ENCODE results near the gene RADIL. TPM values are rescaled to one million over a fixed set of nuclear protein-coding genes. Genes with fewer than 3 reads are reported as not detected.
A peak's percentile ranks its signal among the peaks of the same experiment; 100 is the strongest.

Gene RADIL, protein sequence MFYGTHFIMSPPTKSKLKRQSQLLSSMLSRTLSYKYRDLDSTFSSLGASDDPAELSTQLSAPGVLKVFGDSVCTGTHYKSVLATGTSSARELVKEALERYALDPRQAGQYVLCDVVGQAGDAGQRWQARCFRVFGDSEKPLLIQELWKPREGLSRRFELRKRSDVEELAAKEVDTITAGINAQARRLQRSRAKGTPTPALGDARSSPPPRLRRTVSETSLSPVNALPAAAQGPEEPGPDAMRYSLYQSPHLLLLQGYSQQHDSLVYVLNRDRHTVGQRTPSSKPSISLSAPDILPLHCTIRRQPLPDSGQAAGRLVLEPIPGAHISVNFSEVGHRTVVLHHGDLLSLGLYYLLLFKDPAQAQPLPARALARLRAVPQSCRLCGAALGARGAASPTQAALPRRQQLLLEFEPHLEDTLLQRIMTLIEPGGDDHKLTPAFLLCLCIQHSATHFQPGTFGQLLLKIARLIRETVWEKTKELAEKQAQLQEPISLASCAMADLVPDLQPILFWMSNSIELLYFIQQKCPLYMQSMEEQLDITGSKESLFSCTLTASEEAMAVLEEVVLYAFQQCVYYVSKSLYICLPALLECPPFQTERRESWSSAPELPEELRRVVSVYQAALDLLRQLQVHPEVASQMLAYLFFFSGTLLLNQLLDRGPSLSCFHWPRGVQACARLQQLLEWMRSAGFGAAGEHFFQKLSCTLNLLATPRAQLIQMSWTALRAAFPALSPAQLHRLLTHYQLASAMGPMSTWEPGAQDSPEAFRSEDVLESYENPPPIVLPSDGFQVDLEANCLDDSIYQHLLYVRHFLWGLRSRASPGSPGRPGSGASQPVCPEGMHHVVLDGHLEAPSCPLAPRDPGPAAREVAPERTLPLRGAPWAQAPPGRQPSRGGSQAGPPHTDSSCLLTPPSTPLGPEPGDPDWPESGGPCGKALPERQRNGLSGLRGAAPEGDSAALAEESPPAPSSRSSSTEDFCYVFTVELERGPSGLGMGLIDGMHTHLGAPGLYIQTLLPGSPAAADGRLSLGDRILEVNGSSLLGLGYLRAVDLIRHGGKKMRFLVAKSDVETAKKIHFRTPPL
- total RNA-seq (2012; rRNA removed): 1.3 and 2.3 TPM in 2 replicates

DNA sequence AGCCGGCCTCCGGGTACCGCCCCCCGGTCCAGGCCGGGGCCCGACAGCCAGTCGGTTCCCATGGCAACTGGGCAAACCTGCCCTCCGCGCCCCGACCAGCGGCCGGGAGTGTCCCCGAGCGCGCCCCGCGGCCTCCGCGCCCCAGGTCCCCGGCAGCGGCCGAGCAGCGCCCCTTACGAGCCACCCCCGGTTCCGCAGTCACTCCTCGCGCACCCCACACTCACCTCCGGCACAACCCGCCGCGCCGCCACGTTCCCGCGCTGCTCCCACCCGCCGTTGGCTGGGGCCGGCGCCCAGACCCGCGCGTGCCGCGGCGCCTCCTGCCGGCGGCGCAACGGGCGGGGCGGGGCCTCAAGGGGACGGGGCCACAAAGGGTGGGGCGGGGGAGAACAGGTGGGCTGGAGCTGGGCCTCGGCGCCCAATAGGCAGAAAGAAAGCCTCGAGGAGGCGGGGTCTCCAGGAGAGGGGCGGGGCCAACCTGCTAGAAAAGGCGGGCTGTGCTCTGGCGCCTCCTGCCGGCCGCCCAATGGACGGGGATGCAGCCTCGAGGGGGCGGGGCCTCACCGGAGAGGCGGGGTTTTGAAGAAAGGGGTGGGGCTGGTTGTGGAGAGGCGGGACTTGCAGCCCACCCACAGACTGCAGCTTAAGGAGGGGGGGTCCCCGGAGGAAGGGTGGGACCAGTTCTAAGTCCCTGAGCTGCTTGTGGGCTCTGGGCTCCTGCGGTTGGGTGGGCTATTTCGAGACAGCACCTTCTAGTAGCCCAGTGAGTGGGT, at the start of gene RADIL:
RADIL (minus strand) TSS at position 345 of the 773 bp plus-strand sequence. CDS start 5,577 bp downstream, outside the sequence.
- H3K4me2 ChIP-seq (ENCODE audit: low read length): peak within 1 kb of the TSS; percentile 90
- no peaks in the 10 kb centered on the region for H3K9me3 ChIP-seq (replicated peaks; ENCODE audit: low read length)
- H3K9ac ChIP-seq (ENCODE audit: low read depth, low read length): peak within 1 kb of the TSS; percentile 63
- H3K4me1 ChIP-seq (ENCODE audit: control insufficient read depth, insufficient read depth, low read length): peaks cover 27% of the 10 kb centered on the region
- H3K27me3 ChIP-seq (ENCODE audit: control insufficient read depth, insufficient read depth, low read length): peaks cover 15% of the 10 kb centered on the region
- no peaks in the 10 kb centered on the region for H3K36me3 ChIP-seq (ENCODE audit: insufficient read depth, low read length)
- peak within 1 kb of the TSS; percentile 70 for H3K4me3 ChIP-seq (ENCODE audit: low read length)

DNA sequence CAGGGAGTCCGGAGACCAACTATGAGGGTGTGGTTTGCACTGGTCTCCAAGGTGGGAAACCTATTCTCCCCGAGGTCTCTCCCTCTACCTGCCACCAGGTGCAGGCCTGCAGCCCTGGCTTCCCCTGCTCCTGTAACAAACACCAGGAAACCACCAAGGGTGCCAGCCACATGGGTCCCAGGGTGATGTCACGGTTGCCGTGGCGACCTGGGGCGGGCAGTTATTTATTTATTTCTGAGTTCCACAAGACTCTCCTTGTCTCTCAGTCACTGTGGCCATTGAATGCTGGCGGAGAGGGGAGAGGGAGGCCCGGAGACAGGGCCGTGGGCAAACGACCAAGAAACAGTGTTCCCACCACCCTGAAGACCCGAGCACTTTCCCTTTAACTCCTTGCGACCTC, 48.4 kb upstream of the RADIL start:
- Histone ChIP-seq H3K4me2 (ENCODE audit: low read length) (no peak overlapping the region), H3K9me3 (replicated peaks; ENCODE audit: low read length) (no peaks in the 10 kb centered on the region), H3K4me3 (ENCODE audit: low read length) (no peak overlapping the region), H3K36me3 (ENCODE audit: insufficient read depth, low read length) (no peaks in the 10 kb centered on the region), H3K27me3 (ENCODE audit: control insufficient read depth, insufficient read depth, low read length) (peaks cover 7% of the 10 kb centered on the region), H3K9ac (ENCODE audit: low read depth, low read length) (no peak overlapping the region), H3K4me1 (ENCODE audit: control insufficient read depth, insufficient read depth, low read length) (no peaks in the 10 kb centered on the region)

DNA sequence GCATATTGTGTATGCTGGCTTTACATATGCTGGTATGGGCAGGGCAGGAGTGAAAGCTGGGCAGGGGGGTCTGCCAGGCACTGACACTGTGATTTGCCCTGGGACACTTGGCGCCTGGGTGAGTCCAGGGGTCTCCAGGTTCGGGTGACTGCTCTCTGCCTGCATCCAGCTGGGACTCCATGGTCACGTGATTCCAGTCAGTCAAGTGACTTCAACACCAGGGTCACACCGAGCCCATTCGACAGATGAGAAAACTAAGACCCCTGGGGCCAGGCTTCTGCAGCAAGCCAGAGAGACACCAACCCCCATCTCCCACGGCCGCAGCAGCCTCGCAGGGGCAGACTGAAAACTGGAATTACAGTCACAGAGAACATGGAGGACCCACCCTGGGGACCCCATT, 45.5 kb upstream of the RADIL start:
- Histone ChIP-seq H3K4me3 (ENCODE audit: low read length) (no peak overlapping the region), H3K27me3 (ENCODE audit: control insufficient read depth, insufficient read depth, low read length) (peaks cover 7% of the 10 kb centered on the region), H3K9me3 (replicated peaks; ENCODE audit: low read length) (no peaks in the 10 kb centered on the region), H3K36me3 (ENCODE audit: insufficient read depth, low read length) (no peaks in the 10 kb centered on the region), H3K9ac (ENCODE audit: low read depth, low read length) (no peak overlapping the region), H3K4me2 (ENCODE audit: low read length) (no peak overlapping the region), H3K4me1 (ENCODE audit: control insufficient read depth, insufficient read depth, low read length) (no peaks in the 10 kb centered on the region)

DNA sequence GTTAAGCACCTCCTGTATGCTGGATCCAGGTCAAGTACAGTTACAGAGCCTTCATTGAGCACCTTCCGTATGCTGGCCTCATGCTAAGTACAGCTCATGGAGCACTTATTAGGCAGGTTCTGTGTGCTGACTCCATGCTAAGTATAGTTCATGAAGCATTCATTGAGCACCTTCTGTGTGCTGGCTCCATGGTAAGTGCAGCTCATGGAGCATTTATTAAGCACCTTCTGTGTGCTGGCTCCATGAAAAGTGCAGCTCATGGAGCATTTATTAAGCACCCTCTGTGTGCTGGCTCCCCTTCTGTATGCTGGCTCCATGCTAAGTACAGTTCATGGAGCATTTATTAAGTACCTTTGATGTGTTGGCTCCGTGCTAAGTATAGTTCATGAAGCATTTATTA, 44.9 kb upstream of the RADIL start:
- Histone ChIP-seq H3K27me3 (ENCODE audit: control insufficient read depth, insufficient read depth, low read length) (peaks cover 7% of the 10 kb centered on the region), H3K4me2 (ENCODE audit: low read length) (no peak overlapping the region), H3K36me3 (ENCODE audit: insufficient read depth, low read length) (no peaks in the 10 kb centered on the region), H3K9ac (ENCODE audit: low read depth, low read length) (no peak overlapping the region), H3K9me3 (replicated peaks; ENCODE audit: low read length) (no peaks in the 10 kb centered on the region), H3K4me3 (ENCODE audit: low read length) (no peak overlapping the region), H3K4me1 (ENCODE audit: control insufficient read depth, insufficient read depth, low read length) (no peaks in the 10 kb centered on the region)

DNA sequence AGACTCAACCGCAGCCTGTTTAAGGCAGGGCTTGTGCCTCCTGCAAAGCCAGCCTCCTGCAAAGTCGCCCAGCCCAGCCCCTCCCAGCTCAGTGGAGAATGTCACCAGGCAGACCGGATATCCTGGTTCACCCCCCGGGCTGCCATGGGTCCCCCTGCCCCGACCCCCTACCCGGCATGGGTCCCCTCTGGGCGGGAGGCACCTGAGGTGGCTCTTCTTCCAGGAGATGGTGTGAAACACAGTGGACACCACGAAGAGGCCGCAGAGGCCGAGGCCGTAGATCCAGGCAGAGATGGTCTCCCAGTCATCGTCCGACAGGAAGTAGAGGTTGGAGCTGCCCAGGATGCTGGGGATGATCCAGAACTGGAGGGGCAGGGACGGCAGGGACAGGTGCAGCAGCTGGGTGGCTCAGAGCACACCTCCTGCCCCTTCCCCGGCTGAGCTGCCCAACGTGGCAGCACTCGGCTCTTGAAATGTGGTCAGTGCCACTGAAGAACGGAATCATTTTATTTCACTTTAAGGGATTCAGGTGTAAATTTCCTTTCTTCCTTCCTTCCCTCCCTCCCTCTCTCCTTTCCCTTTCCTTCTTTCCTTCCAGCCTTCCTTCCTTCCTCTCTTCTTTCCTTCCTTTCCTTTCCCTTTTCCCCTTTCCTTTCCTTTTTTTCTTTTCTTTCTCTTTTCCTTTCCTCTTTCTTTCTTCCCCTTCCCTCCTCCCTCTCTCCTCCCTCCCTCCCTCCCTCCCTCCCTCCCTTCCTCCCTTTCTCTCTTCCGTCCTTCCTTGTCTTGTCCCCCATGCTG, 36.7 kb upstream of the RADIL start:
- H3K4me2 ChIP-seq (ENCODE audit: low read length): no peak overlapping the region
- H3K4me3 ChIP-seq (ENCODE audit: low read length): no peak overlapping the region
- peaks cover 5% of the 10 kb centered on the region for H3K9me3 ChIP-seq (replicated peaks; ENCODE audit: low read length)
- no peaks in the 10 kb centered on the region for H3K36me3 ChIP-seq (ENCODE audit: insufficient read depth, low read length)
- no peak overlapping the region for H3K9ac ChIP-seq (ENCODE audit: low read depth, low read length)
- H3K4me1 ChIP-seq (ENCODE audit: control insufficient read depth, insufficient read depth, low read length): no peaks in the 10 kb centered on the region
- H3K27me3 ChIP-seq (ENCODE audit: control insufficient read depth, insufficient read depth, low read length): no peaks in the 10 kb centered on the region

DNA sequence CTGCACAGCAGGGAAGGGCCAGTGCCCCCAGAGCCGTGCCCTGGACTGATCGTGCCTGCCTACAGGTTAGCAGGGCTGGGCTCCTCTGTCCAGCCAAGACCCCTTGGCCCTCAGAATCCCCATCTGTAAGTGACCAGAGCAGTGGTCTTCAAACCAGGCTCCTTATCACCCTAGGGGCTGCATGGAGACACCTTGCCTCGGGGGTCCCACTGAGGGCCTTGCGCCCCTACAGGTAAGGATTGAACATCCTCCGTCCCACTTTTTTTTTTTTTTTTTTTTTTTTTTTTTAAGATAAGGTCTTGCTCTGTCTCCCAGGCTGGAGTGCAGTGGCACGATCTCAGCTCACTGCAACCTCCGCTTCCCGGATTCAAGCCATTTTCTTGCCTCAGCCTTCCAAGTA, 32.6 kb upstream of the RADIL start:
- Histone ChIP-seq H3K9me3 (replicated peaks; ENCODE audit: low read length) (peaks cover 5% of the 10 kb centered on the region), H3K36me3 (ENCODE audit: insufficient read depth, low read length) (no peaks in the 10 kb centered on the region), H3K27me3 (ENCODE audit: control insufficient read depth, insufficient read depth, low read length) (no peaks in the 10 kb centered on the region), H3K4me3 (ENCODE audit: low read length) (no peak overlapping the region), H3K9ac (ENCODE audit: low read depth, low read length) (no peak overlapping the region), H3K4me1 (ENCODE audit: control insufficient read depth, insufficient read depth, low read length) (no peaks in the 10 kb centered on the region), H3K4me2 (ENCODE audit: low read length) (no peak overlapping the region)

DNA sequence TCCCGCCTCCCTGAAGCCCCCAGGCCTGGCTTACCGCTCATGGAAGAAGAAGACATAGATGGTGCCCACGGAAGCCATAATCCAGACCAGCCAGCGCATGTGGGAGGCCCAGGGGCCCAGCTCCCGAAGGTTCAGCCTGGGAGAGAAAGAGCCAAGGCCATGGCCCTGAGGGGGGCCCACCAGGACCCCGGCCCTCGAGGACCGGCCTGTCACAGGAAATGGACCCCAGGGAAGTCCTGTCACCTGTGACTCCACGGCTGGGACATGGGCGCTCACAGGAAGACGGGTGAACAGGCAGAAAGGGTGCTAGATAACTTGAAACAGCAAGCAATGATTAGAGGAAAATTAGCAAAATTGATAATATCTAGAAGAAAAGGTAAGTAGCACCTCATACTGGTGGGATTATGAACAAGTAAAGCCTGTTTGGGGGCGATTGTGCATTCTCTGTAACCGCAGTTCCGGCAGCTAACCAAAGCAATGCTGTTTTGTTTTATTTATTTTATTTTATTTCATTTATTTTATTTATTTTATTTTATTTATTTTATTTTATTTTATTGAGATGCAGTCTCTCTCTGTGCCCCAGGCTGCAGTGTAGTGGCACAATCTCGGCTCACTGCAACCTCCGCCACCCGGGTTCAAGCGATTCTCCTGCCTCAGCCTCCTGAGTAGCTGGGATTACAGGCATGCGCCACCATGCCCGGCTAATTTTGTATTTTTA, 27.8 kb upstream of the RADIL start:
- H3K27me3 ChIP-seq (ENCODE audit: control insufficient read depth, insufficient read depth, low read length): peaks cover 11% of the 10 kb centered on the region
- H3K9ac ChIP-seq (ENCODE audit: low read depth, low read length): no peak overlapping the region
- H3K4me2 ChIP-seq (ENCODE audit: low read length): no peak overlapping the region
- no peak overlapping the region for H3K4me3 ChIP-seq (ENCODE audit: low read length)
- no peaks in the 10 kb centered on the region for H3K4me1 ChIP-seq (ENCODE audit: control insufficient read depth, insufficient read depth, low read length)
- no peaks in the 10 kb centered on the region for H3K9me3 ChIP-seq (replicated peaks; ENCODE audit: low read length)
- H3K36me3 ChIP-seq (ENCODE audit: insufficient read depth, low read length): no peaks in the 10 kb centered on the region

DNA sequence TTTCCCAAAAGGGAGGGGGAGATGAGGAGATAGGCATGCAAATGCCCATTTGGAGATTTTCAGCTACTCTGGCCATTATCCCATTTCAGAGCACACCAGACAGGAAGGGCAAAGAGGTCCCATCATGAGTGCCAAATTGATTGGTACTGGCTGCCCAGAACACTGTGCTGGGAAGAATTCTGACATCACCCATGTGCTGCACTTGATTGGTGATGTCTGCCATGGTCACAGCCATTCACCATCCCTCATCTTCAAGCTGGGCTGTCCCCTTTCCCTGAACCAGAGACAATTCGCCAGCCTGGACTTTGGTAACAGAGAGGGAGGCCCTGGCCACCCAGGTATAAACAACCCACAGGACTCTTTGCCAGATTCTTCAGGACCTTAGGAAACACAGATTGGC, 23.2 kb upstream of the RADIL start:
- H3K4me3 ChIP-seq (ENCODE audit: low read length): no peak overlapping the region
- H3K36me3 ChIP-seq (ENCODE audit: insufficient read depth, low read length): no peaks in the 10 kb centered on the region
- no peaks in the 10 kb centered on the region for H3K4me1 ChIP-seq (ENCODE audit: control insufficient read depth, insufficient read depth, low read length)
- H3K4me2 ChIP-seq (ENCODE audit: low read length): no peak overlapping the region
- H3K9ac ChIP-seq (ENCODE audit: low read depth, low read length): no peak overlapping the region
- H3K9me3 ChIP-seq (replicated peaks; ENCODE audit: low read length): no peaks in the 10 kb centered on the region
- peaks cover 21% of the 10 kb centered on the region for H3K27me3 ChIP-seq (ENCODE audit: control insufficient read depth, insufficient read depth, low read length)

DNA sequence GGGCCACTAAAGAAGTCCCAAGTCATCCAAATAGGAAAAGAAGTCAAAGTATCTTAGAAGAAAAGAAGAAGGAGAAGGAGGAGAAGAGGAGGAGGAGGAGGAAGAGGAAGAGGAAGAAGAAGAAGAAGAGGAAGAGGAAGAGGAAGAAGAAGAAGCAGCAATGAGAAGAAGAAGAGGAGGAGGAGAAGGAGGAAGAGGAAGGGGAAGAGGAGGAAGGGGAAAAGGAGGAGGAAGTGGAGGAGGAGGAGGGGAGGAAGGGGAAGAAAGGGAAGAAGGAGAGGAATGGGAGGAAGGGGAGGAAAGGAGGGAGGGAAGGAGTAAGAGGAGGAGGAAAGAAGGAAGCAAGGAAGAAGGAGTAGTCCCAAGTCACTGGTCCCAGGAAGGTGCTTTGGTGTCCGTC, 21.7 kb upstream of the RADIL start:
- H3K4me3 ChIP-seq (ENCODE audit: low read length): no peak overlapping the region
- H3K36me3 ChIP-seq (ENCODE audit: insufficient read depth, low read length): no peaks in the 10 kb centered on the region
- H3K9me3 ChIP-seq (replicated peaks; ENCODE audit: low read length): no peaks in the 10 kb centered on the region
- H3K4me2 ChIP-seq (ENCODE audit: low read length): no peak overlapping the region
- no peak overlapping the region for H3K9ac ChIP-seq (ENCODE audit: low read depth, low read length)
- H3K4me1 ChIP-seq (ENCODE audit: control insufficient read depth, insufficient read depth, low read length): no peaks in the 10 kb centered on the region
- H3K27me3 ChIP-seq (ENCODE audit: control insufficient read depth, insufficient read depth, low read length): peaks cover 25% of the 10 kb centered on the region

DNA sequence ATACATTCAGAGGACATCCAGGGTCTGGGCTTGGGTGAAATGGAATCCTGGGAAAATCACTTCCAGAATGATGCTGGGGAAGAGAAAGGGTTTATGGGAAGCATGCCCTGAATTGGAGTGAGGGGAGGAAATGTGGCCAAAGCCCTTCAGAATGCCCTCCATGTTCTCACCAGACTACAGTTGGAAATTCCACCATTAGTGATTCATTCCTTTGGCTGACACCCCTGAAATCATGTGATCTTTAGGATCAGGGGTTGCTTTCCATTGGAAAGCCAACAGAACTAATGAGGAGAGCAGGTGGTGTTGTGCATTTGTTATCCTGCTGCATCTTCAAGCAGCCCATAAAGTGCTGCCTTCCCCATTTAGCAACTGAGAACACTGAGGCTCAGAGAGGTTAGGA, 20.8 kb upstream of the RADIL start:
- peaks cover 17% of the 10 kb centered on the region for H3K27me3 ChIP-seq (ENCODE audit: control insufficient read depth, insufficient read depth, low read length)
- no peak overlapping the region for H3K4me3 ChIP-seq (ENCODE audit: low read length)
- H3K4me1 ChIP-seq (ENCODE audit: control insufficient read depth, insufficient read depth, low read length): no peaks in the 10 kb centered on the region
- H3K9ac ChIP-seq (ENCODE audit: low read depth, low read length): no peak overlapping the region
- H3K9me3 ChIP-seq (replicated peaks; ENCODE audit: low read length): no peaks in the 10 kb centered on the region
- H3K36me3 ChIP-seq (ENCODE audit: insufficient read depth, low read length): no peaks in the 10 kb centered on the region
- no peak overlapping the region for H3K4me2 ChIP-seq (ENCODE audit: low read length)
